HG03565 (cell line): ENCODE data around the gene TMEM156.
A peak's percentile ranks its signal among the peaks of the same experiment; 100 is the strongest.
"Not testable (repeated sequence)": the region's sequence is repeated elsewhere in the genome, so short reads cannot be mapped to it uniquely, and the experiment has no call there.

ENCODE experiments used
- ATAC-seq: cut with Tn5 transposase; IDR thresholded peaks from one replicate; pipeline ENCODE4 v1.9.1; 2021; ENCODE audit warnings: mild to moderate bottlenecking, moderate library complexity; ENCODE audit not compliant: unreplicated experiment

TMEM156 gene

DNA sequence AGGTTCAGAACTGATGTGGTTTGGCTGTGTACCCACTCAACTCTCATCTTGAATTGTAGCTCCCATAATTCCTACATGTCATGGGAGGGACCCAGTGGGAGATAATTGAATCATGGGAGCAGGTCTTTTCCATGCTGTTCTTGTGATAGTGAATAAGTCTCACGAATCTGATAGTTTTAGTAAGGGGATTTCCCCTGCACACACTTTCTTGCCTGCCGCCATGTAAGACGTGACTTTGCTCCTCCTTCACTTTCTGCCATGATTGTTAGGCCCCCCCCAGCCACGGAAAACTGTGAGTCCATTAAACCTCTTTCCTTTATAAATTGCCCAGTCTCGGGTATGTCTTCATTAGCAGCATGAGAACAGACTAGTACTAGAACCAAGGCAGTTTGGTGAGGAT is 73.0 kb downstream of the TMEM156 start:
- ATAC-seq, result not testable (repeated sequence)

DNA sequence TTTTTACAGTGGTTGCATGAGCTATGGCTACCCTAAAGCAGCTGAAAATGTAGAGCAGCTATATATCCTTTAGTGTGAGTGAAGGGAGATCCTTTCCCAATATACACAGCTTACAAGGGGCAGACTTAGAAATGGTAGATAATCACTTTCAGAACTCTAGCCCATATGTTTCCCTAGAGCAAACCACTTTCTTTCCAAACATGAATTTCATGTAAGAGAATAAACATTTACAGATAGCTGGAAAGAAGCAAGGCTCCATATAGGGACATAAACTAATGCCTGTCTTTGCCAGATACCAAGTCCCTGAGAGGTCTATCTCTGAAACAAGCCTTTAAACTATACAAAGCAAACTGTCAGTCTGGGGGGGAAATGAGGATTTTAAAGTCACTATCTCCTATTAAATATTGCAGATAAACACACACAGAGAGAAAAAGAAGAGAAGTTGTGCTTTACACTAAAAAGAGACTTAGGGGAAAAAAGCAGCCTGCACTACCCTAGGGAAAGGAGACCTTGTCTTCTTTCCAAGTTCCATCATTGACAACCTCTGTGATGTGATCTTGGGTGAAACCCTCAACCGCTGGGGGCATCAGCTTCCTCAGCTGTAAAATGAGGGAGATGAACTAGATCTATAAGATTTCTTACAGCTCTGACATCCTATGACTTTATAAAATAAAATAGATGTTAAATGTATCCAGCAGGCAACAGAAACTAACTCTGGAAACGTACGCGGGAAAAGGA is 73.6 kb downstream of the TMEM156 start:
- ATAC-seq, result no peak

DNA sequence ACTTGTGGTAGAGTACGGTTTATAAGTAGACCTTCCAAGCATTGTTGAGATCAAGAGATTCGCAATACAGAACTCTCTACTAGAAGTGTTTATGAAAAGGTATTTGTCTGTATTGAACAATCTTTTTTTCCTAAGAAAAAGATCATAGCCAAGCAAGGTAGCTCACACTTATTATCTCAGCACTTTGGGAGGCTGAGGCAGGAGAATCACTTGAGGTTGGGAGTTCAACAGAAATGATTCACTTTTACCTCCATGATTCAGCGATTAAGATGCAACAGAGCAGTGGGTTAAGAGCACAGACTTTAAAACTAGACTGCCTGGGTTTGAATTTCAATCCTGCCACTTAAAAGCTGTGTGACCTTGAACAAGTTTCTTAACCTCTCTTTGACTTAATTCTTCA is 74.3 kb downstream of the TMEM156 start:
- ATAC-seq, result no peak

DNA sequence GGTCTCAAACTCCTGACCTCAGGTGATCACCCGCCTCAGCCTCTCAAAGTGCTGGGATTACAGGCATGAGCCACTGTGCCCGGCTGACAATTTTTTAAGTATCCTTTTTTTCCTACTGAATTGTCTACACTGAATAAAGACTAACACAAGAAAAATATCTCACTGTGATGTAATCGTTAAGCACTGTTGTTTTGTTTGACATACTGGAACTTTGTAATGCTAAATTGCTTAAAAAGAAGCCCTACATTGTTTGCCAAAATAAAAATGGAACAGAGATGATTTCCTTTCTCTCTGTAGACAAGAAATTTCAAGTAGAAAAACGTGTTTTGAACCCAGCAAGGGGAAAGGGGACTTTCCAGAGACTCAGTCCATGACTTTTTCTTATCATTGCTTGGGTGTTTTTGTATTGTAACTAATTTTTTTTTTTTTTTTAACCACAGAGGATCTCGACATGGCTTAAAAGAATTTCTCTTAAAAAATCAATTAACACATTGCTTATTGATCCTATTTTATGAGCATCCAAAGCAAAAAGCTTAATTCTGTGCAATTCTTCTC is 74.9 kb downstream of the TMEM156 start:
- ATAC-seq, result no peak

DNA sequence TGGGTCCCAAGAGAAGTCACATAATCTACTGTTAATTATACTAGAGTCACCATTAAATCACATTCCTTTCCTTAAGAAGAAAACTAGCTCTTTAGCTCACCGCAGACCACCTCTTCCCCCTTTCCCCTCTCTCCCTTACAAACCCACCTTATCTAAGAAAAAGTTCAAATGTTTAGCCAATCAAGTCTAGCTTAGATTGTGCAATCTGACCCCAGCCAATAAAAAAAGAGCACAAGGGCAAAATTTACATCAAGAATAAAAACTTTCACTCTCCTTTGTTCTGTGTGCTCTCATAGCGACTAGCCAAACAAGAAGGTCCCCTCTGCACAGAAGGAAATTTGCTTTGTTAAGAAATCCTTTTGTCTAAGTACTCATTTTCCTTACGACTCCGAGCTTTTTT is 76.3 kb downstream of the TMEM156 start:
- ATAC-seq, result no peak

DNA sequence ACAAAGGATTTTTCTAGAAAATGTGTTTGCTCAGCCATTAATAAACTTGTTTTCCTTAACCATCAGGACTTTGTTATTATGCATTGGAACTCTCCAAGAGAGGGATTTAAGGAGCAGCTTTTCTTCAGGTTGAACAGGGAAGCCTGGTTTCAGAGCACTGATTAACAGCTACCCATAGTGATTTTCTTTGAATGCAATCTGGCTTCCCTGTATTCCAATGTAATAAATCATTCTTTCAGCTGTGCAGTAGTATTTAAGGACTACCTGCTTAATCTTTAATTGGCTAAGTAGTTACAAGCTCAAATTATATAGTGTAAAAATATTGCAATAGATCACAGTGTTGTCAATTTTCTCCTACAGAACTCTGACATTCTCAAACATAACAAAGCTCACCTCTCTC is 77.5 kb downstream of the TMEM156 start:
- no peak for ATAC-seq

DNA sequence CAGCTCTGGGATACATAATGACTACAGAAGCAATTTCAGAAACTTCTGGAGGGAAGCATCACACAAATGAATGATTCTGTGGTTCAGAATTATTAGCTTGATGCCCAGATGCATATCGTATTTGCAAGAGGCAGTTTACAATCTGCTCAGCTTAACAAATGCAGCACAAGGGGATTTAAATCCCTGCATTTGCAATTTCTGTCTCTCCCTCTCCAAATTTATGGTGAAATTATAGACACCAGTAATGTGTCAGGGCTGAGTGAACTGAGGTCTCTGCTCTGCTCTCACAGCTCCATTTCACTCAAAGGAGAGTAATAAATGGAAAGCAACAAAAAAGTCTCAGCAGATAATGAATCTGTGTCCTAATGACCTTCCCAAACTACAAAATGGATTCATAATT is 80.2 kb downstream of the TMEM156 start:
- no peak for ATAC-seq

DNA sequence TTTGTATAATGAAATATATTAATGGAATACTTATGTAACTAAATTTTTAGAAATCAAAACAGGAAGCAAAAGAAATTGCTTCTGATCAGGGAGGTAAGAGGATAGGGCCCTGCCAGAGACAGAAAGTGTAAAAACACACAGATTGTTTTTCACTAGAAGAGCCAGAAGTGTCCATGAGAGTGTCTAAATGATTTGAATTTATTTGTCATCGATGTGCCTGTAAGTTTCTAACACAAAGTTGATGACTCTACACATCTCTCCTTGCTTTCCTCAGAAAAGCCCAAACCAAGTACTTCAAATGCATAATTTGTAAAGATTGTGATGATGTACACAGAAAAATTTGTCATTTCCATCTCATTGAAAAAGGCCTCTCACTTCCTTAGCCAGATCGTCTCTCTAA is 80.6 kb downstream of the TMEM156 start:
- no peak for ATAC-seq

DNA sequence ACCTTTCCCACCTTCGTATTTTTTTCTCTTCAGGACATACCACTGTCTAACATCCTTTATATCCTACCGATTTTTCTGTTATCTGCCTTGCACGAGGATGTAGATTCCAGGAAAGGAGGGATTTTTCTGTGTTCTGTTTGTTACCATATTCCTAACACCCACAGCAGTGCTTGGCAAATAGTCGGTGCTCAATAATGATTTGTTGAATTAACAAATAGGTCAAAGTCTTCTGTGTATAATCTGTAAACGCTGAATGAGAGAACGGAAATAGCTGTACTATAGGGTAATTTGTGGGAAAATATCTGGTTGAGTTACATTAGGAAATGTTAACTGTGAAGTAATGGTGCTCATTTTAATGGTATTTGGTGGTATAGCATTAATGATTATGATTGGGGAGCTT is 81.5 kb downstream of the TMEM156 start:
- ATAC-seq, result no peak

DNA sequence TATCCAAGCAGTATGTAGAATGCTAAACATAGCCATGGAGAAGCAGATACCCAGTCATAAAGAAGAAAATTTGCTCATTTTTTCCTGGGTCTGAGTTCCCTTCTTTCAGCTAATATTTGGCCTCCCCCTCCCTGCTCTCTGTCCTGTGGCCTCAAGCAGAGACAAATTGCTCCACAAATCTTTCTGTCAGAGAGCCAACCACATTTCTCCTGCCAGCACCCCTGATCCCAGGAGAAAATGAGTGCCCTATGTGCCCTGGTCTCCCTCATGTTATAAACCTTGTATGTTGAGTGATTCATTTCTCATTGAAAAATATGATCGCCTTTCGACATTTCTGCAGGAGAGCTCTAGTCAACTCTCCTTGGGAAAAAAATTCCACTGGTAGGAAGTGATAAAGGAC is 82.0 kb downstream of the TMEM156 start:
- ATAC-seq, result no peak

DNA sequence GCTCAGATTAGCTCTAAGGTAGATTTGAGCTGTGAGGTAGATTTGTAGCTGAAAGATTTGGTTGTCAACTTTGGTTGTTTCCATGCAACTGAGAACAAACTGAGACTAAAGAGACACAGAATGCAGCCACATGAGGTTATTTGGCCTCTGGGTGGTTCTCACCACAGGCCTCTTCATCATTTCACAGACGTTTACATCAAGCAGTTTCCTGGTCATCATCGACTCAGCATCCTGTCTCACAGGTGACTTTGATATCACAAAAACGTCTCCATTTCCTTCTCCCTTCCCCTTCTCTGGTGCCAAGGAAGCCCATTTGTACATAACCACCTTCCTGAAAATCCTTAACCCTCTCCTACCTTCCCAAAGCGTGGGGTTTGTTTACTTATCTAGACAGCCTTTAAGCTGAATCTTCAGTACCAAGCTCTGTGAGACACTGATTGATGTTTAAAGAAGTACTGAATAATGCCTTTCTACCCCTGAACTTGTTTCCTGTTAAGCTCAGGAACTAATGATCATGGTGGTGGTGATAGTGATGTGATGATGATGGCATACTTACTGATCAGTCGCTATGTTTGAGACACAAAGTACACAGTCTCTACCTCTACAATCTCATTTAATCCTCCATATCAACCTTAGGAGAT is 82.7 kb downstream of the TMEM156 start:
- ATAC-seq, result no peak

DNA sequence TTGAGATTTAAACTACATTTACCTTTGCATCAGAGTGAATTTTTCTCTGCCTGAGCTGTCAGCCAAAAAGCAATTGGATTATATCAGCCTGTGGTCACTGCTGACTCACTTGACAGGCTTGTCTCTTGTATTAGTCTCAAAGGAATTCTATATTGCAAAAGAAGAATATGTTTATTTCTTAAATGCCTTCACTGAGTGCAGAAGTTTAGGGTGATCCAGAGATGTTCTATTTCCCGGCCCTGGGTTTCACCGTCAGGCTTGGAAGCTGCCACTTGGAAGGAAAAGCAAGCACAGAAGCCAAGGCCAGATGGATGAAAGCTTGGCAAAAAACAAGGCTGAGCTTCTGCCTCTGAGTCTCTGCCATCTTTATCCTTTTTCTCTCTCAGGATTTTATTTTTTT is 83.7 kb downstream of the TMEM156 start:
- ATAC-seq, result no peak

DNA sequence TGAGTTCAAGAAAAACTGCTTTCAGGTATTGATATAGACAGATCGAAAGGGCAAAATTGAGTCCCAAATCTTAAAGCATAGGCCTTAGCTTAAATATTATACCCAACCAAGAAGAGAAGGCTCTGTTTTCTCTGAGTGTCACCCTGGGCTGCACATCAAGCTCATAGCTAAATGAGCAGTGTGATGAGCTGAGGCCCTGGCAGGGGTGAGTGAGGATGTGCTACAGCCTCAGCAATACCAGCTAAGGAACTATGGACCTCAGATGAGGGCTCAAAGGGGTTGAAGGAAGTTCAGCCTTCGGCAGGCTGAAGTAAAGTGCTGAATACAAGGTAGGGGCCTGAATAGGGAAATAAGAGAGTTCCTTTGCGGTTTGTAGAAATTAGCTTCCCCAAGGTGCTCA is 85.3 kb downstream of the TMEM156 start:
- no peak for ATAC-seq

DNA sequence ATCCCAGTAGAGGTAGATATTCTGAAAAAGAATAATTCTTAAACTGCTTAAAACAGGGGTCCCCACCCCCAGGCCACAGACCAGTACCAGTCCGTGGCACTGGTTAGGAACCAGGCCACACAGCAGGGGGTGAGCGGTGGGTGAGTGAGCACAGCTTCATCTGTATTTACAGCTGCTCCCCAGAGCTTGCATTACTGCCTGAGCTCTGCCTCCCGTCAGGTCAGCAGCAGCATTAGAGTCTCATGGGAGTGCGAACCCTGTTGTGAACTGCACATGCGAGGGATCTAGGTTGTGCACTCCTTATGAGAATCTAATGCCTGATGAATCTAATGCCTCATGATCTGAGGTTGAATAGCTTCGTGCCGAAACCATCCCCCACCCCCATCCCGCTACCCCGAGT is 87.8 kb downstream of the TMEM156 start:
- no peak for ATAC-seq

DNA sequence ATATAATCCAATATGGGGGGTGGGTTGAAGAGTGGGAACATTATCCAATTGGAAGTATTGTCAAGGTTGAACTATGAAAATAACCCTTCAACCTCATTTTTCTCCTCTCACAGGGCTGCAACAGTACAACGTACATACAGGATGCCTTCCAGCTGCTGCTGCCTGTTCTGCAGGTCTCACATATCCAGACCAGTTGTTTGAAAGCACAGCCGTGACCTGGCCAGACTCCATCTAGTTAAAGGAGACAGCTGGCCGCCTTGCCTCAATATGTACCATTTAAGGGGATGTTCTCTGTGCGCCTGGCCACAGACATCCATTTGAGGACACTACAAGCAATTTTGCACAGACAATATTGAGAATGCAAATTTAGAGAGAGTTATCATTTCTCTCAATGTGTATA is 88.9 kb downstream of the TMEM156 start:
- no peak for ATAC-seq

DNA sequence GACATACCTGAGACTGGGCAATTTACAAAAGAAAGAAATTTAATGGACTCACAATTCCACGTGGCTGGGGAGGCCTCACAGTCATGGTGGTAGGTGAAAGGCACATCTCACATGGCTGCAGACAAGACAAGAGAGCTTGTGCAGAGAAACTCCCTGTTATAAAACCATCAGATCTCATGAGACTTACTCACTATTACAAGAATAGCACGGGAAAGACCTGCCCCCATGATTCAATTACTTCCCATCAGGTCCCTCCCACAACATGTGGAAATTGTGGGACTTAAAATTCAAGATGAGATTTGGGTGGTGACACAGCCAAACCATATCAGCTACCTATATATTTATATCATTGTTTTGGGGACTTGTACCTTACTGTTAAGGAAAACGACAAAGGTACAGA is 90.3 kb downstream of the TMEM156 start:
- ATAC-seq, result not testable (repeated sequence)

DNA sequence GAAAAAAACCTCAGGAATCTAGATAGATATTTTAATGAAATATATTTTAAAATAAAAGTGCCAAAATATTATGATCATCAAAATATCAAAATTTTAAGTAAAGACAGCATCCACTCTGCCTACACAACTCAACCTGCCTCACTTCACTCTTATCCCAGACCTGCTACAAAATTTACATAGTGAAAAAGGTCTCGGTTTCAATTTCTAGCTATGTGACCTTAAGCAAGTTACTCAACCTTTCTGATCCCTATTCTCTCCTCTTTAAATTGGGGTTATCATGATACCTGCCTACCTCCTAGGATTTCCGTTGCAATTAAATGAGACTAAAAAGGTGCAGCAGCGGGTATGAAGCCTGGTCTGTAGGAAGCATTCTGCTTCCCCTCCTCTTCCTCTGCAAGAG is 91.7 kb downstream of the TMEM156 start:
- ATAC-seq, result no peak

DNA sequence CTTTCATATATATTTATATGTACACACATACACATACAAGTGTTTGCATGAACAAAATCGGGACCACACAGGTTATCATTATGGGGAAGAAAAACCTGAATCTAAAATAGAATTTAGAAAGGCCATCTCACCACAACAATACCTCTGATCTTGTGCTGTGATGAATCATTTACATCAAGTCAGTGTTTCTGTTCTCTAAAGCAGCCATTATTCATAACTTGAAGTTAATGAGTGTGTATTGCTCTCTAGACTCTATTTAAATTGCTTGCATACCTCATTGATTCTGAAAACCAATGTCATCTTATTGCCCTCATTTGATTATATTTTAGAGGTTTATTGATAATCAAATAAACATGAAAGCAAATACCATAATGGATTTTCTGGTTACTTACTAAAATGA is 93.0 kb downstream of the TMEM156 start:
- peak; percentile 90 for ATAC-seq

DNA sequence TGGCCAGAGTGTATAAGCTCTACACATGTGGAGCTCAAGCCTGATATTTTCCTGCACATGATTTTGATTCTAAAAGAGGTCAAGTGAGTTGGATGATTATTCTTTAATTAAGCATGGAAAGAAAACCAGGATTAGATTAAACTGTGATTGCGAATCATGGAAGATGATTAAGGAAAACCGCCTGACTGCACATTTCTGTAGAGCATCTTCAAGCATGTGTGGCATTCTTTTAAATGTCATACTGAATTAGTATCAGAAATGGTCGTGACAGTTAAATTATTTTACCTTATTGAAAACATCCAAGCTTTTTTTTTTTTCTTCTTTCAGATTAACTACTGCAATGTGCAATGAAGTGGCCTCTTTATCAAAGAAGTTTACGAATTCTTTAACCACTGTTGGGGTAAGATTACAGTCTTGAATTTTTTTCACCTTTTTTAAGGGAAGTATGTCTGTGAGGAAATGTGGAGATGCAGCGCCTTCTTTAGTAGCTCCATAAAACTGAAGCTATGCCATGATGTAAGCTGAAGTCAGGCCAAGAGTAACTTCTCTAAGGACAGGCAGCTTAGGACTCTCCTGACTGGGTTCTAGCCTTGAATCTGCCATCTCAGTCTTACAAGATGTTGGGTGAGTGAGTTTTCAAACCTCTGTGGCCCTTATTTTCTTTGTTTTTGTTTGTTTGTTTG is 96.7 kb downstream of the TMEM156 start:
- ATAC-seq, result no peak

DNA sequence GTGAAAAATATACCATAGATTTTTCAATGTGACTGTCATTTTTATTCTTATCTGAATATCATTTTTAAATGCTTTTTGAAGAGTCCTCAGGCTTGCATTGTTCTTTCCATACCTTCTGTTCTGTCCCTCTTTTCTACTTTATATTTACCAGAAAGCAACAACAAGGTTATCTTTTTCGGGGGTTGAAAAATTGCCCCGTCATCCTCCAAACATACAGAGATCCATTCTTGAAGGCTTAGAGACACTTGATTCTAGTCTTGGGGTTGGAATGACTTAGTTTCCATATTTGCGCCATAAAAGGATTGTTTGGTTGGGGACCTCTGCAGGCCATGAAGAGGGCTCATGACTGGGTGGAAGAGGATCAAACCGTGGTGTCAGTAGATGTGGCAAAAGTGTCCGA is 101.1 kb downstream of the TMEM156 start:
- no peak for ATAC-seq

DNA sequence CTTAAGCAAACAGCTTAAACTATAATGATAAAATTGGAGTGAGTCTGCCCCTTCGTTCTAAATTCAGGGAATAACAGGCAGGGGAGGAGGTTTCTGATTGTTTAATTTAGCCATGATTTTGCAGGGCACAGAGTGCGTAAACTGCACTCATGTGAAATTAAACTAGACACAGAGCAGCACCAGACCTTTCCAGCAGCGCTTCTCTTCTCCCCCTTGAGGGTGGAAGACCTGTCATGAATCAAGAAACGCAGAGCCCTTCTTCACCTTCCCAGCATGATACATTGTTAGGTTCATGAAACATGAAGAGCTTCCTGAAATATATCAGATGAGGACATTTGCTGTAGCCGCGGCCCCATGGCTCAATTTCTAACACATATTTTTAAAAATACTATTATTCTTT is 101.5 kb downstream of the TMEM156 start:
- ATAC-seq, result no peak

DNA sequence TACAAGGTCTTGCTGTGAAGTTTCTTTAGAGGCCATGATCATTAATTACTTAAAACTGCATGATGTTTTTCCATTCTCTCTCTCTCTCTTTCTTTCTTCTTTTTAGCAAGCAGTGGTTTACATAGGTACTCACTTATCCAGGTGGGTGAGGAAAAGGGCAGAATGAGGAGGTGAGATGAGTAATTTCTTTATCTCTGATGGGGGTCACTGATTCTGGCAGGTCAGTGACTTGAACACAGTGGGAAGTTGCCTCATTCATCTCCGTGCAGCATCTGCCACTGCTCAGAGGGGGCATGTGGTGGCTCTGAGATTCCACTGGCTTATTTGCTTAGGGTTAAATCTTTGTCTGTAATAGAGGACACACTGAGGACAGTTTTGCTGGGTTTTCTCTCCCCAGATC is 102.0 kb downstream of the TMEM156 start:
- no peak for ATAC-seq
